PC-3 (cell line): Measurements from ENCODE around the gene HNRNPLL. TPM values are rescaled to one million over a fixed set of nuclear protein-coding genes. Genes with fewer than 3 reads are reported as not detected.

Experiments used
- ATAC-seq: fragments of 200-7000 bp; cut with Tn5 transposase; 2 replicates; pipeline ENCODE4 v1.9.1; 2020; ENCODE audit warnings: mild to moderate bottlenecking, moderate library complexity
- BruUV-seq: library from RNA; stranded (reverse); fragments of 400-500 nt; replicated peaks from 2 replicates; lab custom pipeline; 2021; lab: Mats Ljungman, UMichigan
- CTCF ChIA-PET: fragments of 300-600 bp; sonication (Branson Sonifier 250); formaldehyde crosslinking; loops from one replicate; lab custom pipeline; 2022; ENCODE audit warnings: antibody characterized with exemption; lab: Charles Lee
- POLR2A ChIA-PET: fragments of 300-600 bp; sonication (Branson Sonifier 250); formaldehyde crosslinking; loops from one replicate; lab custom pipeline; 2022; ENCODE audit warnings: antibody characterized with exemption; ENCODE audit not compliant: unreplicated experiment; lab: Charles Lee
- DNase-seq: peaks from one replicate; pipeline ENCODE4 v3.0.0-alpha.2; 2015
- H2AFZ ChIP-seq: fragments of 300-600 bp; sonication (generic); 2 replicates; pipeline ENCODE4 v1.6.0; 2016; ENCODE audit warnings: antibody characterized with exemption, low read length
- H3F3A ChIP-seq: fragments of 300-600 bp; sonication (generic); one replicate; pipeline ENCODE4 v1.6.0; 2017; ENCODE audit warnings: antibody characterized with exemption, low read length, control low read depth, mild to moderate bottlenecking; ENCODE audit not compliant: unreplicated experiment
- H3K27ac ChIP-seq: fragments of 300-600 bp; sonication (generic); 2 replicates; pipeline ENCODE4 v1.5.1; 2016; ENCODE audit warnings: mild to moderate bottlenecking, low read length
- H3K27me3 ChIP-seq: fragments of 300-600 bp; sonication (generic); 2 replicates; pipeline ENCODE4 v1.6.1; 2016; ENCODE audit warnings: low read length, mixed read lengths
- H3K36me3 ChIP-seq: fragments of 300-600 bp; sonication (generic); 2 replicates; pipeline ENCODE4 v1.6.1; 2016; ENCODE audit warnings: low read depth, mixed run types, low read length, mixed read lengths
- H3K4me1 ChIP-seq: fragments of 300-600 bp; sonication (generic); 2 replicates; pipeline ENCODE4 v1.5.1; 2016; ENCODE audit warnings: low read length; ENCODE audit not compliant: insufficient read depth
- H3K4me2 ChIP-seq: fragments of 300-600 bp; sonication (generic); 2 replicates; pipeline ENCODE4 v1.6.0; 2016; ENCODE audit warnings: low read length
- H3K4me3 ChIP-seq: fragments of 300-600 bp; sonication (generic); 2 replicates; pipeline ENCODE4 v1.5.1; 2016; ENCODE audit warnings: mild to moderate bottlenecking, low read length, mixed read lengths
- H3K79me2 ChIP-seq: fragments of 300-600 bp; sonication (generic); 2 replicates; pipeline ENCODE4 v1.6.1; 2017; ENCODE audit warnings: low read length, mixed read lengths
- H3K9ac ChIP-seq: fragments of 300-600 bp; sonication (generic); 2 replicates; pipeline ENCODE4 v1.6.0; 2016; ENCODE audit warnings: mild to moderate bottlenecking, low read length
- H3K9me2 ChIP-seq: fragments of 300-600 bp; sonication (generic); replicated peaks from 2 replicates; pipeline ENCODE4 v1.6.1; 2016; ENCODE audit warnings: mixed run types, low read length, mixed read lengths
- H3K9me3 ChIP-seq: fragments of 300-600 bp; sonication (generic); 2 replicates; pipeline ENCODE4 v1.6.1; 2016; ENCODE audit warnings: low read length, mixed read lengths
- H4K20me1 ChIP-seq: fragments of 300-600 bp; sonication (generic); 2 replicates; pipeline ENCODE4 v1.6.1; 2016; ENCODE audit warnings: low read length, mixed read lengths
- CTCF ChIP-seq: fragments of 300-600 bp; sonication (generic); conservative IDR thresholded peaks from 2 replicates; pipeline ENCODE4 v1.5.1; 2017; ENCODE audit warnings: antibody characterized with exemption, low read depth, mild to moderate bottlenecking, low read length
- EZH2 ChIP-seq: fragments of 300-600 bp; sonication (generic); IDR thresholded peaks from one replicate; pipeline ENCODE4 v1.6.1; 2017; ENCODE audit warnings: antibody characterized with exemption, mild to moderate bottlenecking, low read length; ENCODE audit not compliant: unreplicated experiment
- EZH2phosphoT487 ChIP-seq: fragments of 300-600 bp; sonication (generic); IDR thresholded peaks from 2 replicates; pipeline ENCODE4 v1.6.1; 2018; ENCODE audit warnings: mild to moderate bottlenecking, antibody characterized with exemption, low read length, borderline replicate concordance
- intact Hi-C: fragments of 100-400 bp; cut with micrococcal nuclease; formaldehyde crosslinking; loops from 2 replicates; pipeline ENCODE4 v1.9.0; 2023
- total RNA-seq: library from RNA; depleted of rRNA; stranded (reverse); fragments of >200 nt; gene quantifications from 2 replicates; pipeline ENCODE4 v1.2.3, GENCODE V29; 2014

Gene HNRNPLL
- total RNA-seq, 1 experiment from 2014 or later: 30.1 TPM

- no peak for ATAC-seq
- no peak for DNase-seq
- no peaks in the 10 kb centered on the region for H4K20me1 ChIP-seq
- H3K4me3 ChIP-seq: no peak overlapping the region
- H3K9me3 ChIP-seq: no peaks in the 10 kb centered on the region
- no peaks in the 10 kb centered on the region for H3K79me2 ChIP-seq
- H3K9me2 ChIP-seq: no peaks in the 10 kb centered on the region
- H3K9ac ChIP-seq: no peak overlapping the region
- no peak overlapping the region for H3K4me2 ChIP-seq
- intact Hi-C loops: no loop called here
- H3K36me3 ChIP-seq: no peaks in the 10 kb centered on the region
- ChIA-PET CTCF (no interaction called here), POLR2A (no interaction called here)
- BruUV-seq: no TSS peak
- H3K27ac ChIP-seq: no peak overlapping the region
- H3K27me3 ChIP-seq: no peaks in the 10 kb centered on the region
- no peaks in the 10 kb centered on the region for H3K4me1 ChIP-seq
- TF ChIP-seq EZH2 (no peak), CTCF (no peak), EZH2phosphoT487 (no peak)
- no peaks in the 10 kb centered on the region for H3F3A ChIP-seq
- H2AFZ ChIP-seq: no peak overlapping the region
Measured at GRCh38 chr2:38551746-38552145, 51.0 kb downstream of the HNRNPLL start.

- Histone ChIP-seq H3K9me2 (no peaks in the 10 kb centered on the region), H3F3A (no peaks in the 10 kb centered on the region), H3K9ac (no peak overlapping the region), H3K27ac (no peak overlapping the region), H3K27me3 (no peaks in the 10 kb centered on the region), H3K4me3 (no peak overlapping the region), H2AFZ (no peak overlapping the region), H3K4me1 (no peaks in the 10 kb centered on the region), H3K9me3 (no peaks in the 10 kb centered on the region), H3K4me2 (no peak overlapping the region), H3K36me3 (no peaks in the 10 kb centered on the region), H3K79me2 (no peaks in the 10 kb centered on the region), H4K20me1 (no peaks in the 10 kb centered on the region)
- DNase-seq: no peak
- intact Hi-C loops: no loop called here
- BruUV-seq: no TSS peak
- no peak for ATAC-seq
- ChIA-PET POLR2A (no interaction called here), CTCF (no interaction called here)
- no peak for TF ChIP-seq CTCF
- no peak for TF ChIP-seq EZH2
- TF ChIP-seq EZH2phosphoT487: no peak
Measured at GRCh38 chr2:38551171-38551570, 51.6 kb downstream of the HNRNPLL start.

GRCh38 chr2:38549851-38550250, 52.9 kb downstream of the HNRNPLL start:
- no TSS peak for BruUV-seq
- Histone ChIP-seq H3K79me2 (no peaks in the 10 kb centered on the region), H4K20me1 (no peaks in the 10 kb centered on the region), H3K4me1 (no peaks in the 10 kb centered on the region), H3K4me3 (no peak overlapping the region), H3K9me2 (no peaks in the 10 kb centered on the region), H3K36me3 (no peaks in the 10 kb centered on the region), H3F3A (no peaks in the 10 kb centered on the region), H3K27me3 (no peaks in the 10 kb centered on the region), H2AFZ (no peak overlapping the region), H3K27ac (no peak overlapping the region), H3K4me2 (no peak overlapping the region), H3K9ac (no peak overlapping the region), H3K9me3 (no peaks in the 10 kb centered on the region)
- intact Hi-C loops: loop anchor here (2.0 kb wide), 1 partner anchor 17 kb away; no protein-coding TSS in a partner anchor
- ChIA-PET POLR2A (interaction anchor here (0.6 kb wide), 1 partner anchor 812 kb away, joined by 3 read pairs; no protein-coding TSS in a partner anchor), CTCF (no interaction called here)
- DNase-seq (no peak), ATAC-seq (no peak)
- no peak for TF ChIP-seq CTCF
- no peak for TF ChIP-seq EZH2phosphoT487
- no peak for TF ChIP-seq EZH2
